ENCODE measurements around the gene IGF1R.

Gene IGF1R

GRCh38 chr15:98745650-98746374 lies 97.5 kb downstream of the IGF1R start:
- DNase-seq (ENCODE audit: low read depth, low spot score), result no peak

- DNase-seq (ENCODE audit: low read depth, low spot score), result no peak
These were observed 98.2 kb downstream of the IGF1R start for GRCh38 chr15:98746375-98747155.

- DNase-seq (ENCODE audit: low read depth, low spot score), result no peak
These were observed 103.4 kb downstream of the IGF1R start for GRCh38 chr15:98751767-98752166.

GRCh38 chr15:98753726-98754656 lies 105.7 kb downstream of the IGF1R start:
- no peak for DNase-seq (ENCODE audit: low read depth, low spot score)

GRCh38 chr15:98754657-98755022 lies 106.3 kb downstream of the IGF1R start:
- DNase-seq (ENCODE audit: low read depth, low spot score), result no peak

GRCh38 chr15:98755138-98755537 lies 106.8 kb downstream of the IGF1R start:
- DNase-seq (ENCODE audit: low read depth, low spot score), result no peak

- no peak for DNase-seq (ENCODE audit: low read depth, low spot score)
These were observed 107.4 kb downstream of the IGF1R start for GRCh38 chr15:98755781-98756180.

DNA sequence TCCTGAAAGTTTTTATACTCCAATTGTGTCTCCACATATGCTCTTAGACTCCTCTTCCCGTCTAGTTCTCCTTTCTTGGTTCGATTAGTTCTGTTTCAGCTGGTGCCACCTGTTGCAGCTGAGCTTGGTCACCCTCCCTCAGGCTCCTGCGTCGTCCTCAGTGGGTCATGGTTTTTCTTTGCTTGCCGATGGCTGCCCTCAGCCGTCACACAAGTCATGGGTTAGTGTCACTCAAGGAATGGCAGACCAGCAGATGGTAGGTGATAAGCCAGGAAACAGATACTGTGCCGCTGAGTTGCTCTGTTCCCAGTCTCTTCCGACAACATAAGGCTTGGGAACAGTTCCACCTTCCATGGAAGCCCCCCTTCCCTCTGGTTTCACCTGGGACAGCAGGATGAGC lies 109.9 kb downstream of the IGF1R start:
- DNase-seq (ENCODE audit: low read depth, low spot score), result no peak

DNA sequence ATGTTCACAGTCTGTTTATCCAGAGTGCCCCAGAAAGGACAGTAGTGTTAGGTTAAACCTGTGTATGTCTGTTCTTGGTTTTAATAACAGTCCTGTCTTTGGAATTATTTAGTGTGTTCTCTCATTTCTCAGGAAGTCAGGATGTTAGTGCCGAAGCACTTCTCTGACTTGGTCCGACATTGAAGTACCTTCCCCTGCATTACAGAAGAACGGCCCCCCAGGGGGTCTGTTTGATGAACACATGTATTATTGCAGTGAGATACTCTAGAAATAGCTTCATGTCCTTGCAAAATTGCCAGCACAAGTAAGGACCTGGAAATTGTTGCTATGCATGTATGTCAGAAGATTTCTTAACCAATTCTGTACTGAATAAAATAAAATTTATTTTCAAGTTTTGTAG lies 110.9 kb downstream of the IGF1R start:
- no peak for DNase-seq (ENCODE audit: low read depth, low spot score)

DNA sequence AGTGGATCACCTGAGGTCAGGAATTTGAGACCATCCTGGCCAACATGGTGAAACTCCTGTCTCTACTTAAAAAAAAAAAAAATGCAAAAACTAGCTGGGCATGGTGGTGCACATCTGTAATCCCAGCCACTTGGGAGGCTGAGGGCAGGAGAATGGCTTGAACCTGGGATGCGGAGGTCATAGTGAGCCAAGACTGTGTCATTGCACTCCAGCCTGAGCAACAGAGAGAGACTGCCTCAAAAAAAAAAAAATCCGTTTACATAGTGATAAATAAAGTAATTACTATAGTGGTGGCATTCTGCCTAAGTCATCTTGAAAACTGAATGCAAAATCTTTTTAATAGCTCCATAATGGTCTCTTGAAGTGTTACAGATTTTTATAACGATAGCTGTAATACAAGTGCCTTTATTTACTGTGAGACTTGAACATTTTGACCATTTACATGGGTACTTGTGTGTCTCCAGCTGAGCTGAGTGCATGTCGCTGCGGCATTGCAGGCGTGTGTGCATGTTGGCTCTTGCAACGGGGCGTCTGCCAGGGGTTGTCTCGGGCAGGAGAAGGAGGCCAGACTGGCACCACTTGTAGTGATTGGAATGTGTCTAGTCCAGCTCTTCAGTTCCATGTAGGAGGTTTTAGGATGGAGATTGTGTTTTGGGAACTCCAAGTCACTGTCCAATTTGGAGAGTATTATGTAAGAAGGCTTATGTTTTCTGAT lies 111.9 kb downstream of the IGF1R start:
- no peak for DNase-seq (ENCODE audit: low read depth, low spot score)

- no peak for DNase-seq (ENCODE audit: low read depth, low spot score)
These were observed 112.6 kb downstream of the IGF1R start for GRCh38 chr15:98760975-98761374.

DNA sequence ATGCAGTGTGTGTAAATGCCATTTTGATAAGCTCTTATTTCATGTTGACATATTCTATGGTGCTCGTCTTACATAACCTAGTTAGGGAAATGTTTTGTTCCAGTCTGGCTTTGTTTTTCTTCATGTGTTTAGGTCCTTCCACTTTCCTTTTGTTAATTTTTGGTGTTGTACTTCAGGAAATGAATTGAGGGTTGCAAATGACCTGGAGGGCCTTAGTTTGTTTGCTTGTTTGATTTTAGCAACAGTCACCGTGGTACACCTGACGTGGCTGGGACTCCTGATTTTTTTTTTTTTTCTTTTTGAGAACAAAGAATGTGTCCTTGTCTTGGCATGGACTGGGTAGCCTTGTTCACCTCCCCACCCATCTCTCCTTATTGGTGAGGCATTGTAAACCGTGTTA lies 114.8 kb downstream of the IGF1R start:
- DNase-seq (ENCODE audit: low read depth, low spot score), result no peak

GRCh38 chr15:98764291-98764690 lies 116.0 kb downstream of the IGF1R start:
- DNase-seq (ENCODE audit: low read depth, low spot score), result no peak

GRCh38 chr15:98765610-98766009 lies 117.3 kb downstream of the IGF1R start:
- no peak for DNase-seq (ENCODE audit: low read depth, low spot score)

- DNase-seq (ENCODE audit: low read depth, low spot score), result no peak
These were observed 119.4 kb downstream of the IGF1R start for GRCh38 chr15:98767692-98768091.

- DNase-seq (ENCODE audit: low read depth, low spot score), result no peak
These were observed 121.5 kb downstream of the IGF1R start for GRCh38 chr15:98769867-98770266.

DNA sequence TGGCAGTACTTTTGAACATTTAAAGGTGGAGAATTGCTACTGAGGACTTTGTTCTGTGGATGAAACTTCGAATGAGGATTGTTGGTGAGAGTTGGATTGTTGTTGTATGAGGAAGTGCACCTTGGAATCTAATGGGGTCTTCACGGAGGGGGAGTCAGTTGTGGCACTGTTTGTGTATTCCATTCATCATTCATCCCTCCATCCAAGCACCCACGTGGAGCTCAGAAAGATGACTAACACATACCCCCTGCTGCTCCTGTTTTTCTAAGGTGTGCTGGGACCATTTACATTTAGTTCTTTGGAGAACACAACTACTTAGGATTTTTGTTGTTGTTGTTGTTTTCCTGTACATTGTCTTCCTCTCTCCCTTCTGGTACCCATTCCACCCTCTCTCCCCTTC lies 122.6 kb downstream of the IGF1R start:
- DNase-seq (ENCODE audit: low read depth, low spot score), result no peak

DNA sequence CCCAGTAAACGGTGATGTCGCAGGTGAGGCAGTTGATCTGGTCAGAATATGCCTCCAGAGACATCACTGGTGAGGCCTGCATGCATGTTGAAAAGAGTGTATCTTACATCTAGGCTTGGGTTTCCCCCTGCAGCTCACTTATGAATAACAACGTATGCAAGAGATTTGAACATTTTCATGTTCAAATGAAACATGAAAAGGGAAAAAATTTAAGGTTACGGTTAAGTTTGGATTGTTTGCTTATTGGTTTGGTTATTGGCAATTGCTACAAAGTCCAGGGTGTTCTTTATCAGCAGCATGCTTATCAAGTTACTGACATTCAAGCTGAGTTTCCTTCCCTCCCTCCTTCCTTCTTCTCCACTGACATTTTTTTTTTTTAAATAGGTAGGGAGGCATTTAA lies 123.2 kb downstream of the IGF1R start:
- DNase-seq (ENCODE audit: low read depth, low spot score), result no peak

DNA sequence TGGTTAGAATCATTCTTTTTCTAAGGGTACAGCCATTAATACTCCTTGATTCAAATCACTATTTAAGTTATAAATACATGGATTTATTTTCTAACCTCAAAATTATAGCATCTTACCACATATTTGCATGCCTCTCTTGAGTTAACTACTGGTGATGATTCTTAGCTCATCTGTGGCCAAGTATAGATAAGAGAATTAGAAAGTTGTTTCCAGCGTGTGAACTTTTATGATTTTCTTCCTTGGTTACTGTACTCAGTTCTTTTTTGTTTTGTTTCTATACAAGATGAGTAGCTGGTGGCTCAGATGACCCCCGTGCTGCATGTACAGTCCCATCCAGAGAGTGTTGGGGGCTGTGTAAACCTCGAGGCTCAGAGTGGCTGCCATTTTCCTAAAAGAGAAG lies 124.6 kb downstream of the IGF1R start:
- no peak for DNase-seq (ENCODE audit: low read depth, low spot score)

DNA sequence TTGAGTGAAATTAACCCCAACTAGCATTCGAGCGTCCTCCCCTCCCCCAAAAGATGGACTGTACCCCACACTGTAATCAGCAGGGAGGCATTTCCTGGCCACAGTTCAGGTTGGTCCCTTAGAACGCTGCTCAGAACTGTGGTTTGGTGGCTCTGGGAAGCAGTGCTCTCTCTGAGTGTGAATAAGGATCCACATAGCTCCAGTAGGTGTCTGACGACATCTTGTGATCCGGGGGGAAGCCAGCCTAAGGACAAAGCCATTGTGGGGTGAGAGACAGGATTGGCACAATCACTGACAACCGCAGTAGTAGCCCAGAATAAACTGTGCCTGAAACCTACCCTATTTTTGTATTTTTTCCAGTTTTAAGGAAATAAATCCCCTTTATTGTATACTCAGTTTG lies 125.3 kb downstream of the IGF1R start:
- no peak for DNase-seq (ENCODE audit: low read depth, low spot score)

- DNase-seq (ENCODE audit: low read depth, low spot score), result no peak
These were observed 126.6 kb downstream of the IGF1R start for GRCh38 chr15:98774756-98775497.
